ENCODE measurements around the gene PSME2. TPM values are rescaled to one million over a fixed set of nuclear protein-coding genes. Genes with fewer than 3 reads are reported as not detected.
A peak's percentile ranks its signal among the peaks of the same experiment; 100 is the strongest.

The PSME2 gene
- total and polyA plus RNA-seq, 10 of the 15 experiments (the other 5 are each of a cell fraction or from before 2014, with no cell fraction given): 510 to 3,542 (median 913) TPM

DNA sequence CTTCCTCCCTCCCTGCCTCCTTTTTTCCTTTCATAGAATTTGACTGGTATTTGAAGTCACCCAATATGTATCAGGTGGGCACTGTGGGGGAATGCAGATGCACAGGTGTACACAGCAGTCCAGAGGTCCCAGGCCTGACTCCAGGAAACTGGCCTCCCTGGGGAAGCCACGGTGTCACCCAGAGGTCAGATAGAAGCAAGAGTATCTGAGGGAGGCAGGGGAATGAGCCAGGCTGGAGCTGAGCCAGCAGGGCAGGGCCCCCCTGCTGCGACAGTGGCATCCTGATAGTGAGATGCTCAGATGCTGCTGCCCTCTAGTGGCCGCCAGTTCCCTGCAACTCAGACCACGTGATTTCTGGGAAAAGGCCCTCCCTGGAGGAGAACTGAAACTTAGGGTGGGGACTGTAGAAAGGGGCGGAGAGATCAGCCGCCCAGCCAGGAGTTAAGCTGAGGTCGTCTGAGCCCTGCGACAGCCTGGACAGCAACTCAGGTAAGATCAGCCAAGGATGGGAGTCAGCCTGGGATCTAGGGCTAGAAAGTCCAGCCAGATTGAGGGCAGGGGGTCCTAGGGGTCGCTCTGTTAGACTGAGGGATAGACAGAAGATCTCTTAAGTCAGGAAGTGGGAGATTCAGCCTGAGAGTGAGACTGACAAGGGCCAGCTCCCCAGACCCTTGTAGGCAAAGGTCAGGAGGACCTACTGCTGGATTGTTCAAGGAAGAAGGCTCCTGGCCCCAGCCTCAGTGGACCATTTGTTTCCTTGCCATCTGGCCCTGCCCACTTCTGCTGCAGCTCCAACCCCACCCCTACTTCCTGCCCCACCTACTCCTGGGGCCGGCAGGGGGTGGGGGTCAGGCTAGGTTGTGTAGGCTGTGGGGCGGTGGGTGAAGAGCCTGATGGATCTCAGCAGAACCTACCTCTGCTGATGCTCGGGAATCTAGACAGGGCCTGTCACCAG lies 14.7 kb upstream of the PSME2 start, which contains the start of gene IRF9 (continued):
- TF ChIP-seq EGR1 (IDR thresholded peaks at IDR 0.05; ENCODE audit: borderline replicate concordance in 1 of 2, low read depth in 2 of 2, low read length in 2 of 2) (peak in 1 of 2 experiments; percentile 47; a peak in 1 of 3 replicates), MEF2A (IDR thresholded peaks at IDR 0.05; ENCODE audit: insufficient read depth, low read depth, low read length) (0 out of 2 replicates have a peak, but pooled peaks have one; percentile 30), MTA3 (IDR thresholded peaks at IDR 0.05; ENCODE audit: borderline replicate concordance, low read length) (peak; percentile 88; the same call in 1 of the 2 replicates), SPI1 (IDR thresholded peaks at IDR 0.05; ENCODE audit: borderline replicate concordance, insufficient read depth, low read depth, low read length) (peak; percentile 93), TBL1XR1 (IDR thresholded peaks at IDR 0.05; ENCODE audit: low read depth, low read length) (peak; percentile 69; the same call in 1 of the 2 replicates), ZZZ3 (IDR thresholded peaks at IDR 0.05; ENCODE audit: control insufficient read depth, insufficient read length, low read depth) (no peak), PML (IDR thresholded peaks at IDR 0.05; ENCODE audit: low read length) (peak; percentile 99), POLR2A (IDR thresholded peaks at IDR 0.05; ENCODE audit: low read depth, low read length) (peak; percentile 98), DPF2 (IDR thresholded peaks at IDR 0.05) (peak; percentile 62), BRCA1 (IDR thresholded peaks at IDR 0.05; ENCODE audit: low read depth, low read length) (no peak), RBBP5 (conservative IDR thresholded peaks at IDR 0.05) (no peak), SIX5 (IDR thresholded peaks at IDR 0.05; ENCODE audit: low read depth, low read length, severe bottlenecking) (peak; percentile 22), HDAC2 (IDR thresholded peaks at IDR 0.05) (no peak), SRF (IDR thresholded peaks at IDR 0.05; ENCODE audit: low read depth in 2 of 2, low read length in 2 of 2) (0 out of 4 replicates have a peak, but pooled peaks of 1 of the 2 experiments have one; percentile 48), TAF1 (IDR thresholded peaks at IDR 0.05; ENCODE audit: borderline replicate concordance, low read depth, low read length) (peak; percentile 94)
- TF ChIP-seq, protein P1, sequence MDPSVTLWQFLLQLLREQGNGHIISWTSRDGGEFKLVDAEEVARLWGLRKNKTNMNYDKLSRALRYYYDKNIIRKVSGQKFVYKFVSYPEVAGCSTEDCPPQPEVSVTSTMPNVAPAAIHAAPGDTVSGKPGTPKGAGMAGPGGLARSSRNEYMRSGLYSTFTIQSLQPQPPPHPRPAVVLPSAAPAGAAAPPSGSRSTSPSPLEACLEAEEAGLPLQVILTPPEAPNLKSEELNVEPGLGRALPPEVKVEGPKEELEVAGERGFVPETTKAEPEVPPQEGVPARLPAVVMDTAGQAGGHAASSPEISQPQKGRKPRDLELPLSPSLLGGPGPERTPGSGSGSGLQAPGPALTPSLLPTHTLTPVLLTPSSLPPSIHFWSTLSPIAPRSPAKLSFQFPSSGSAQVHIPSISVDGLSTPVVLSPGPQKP (IDR thresholded peaks at IDR 0.05; ENCODE audit: low read depth, low read length): peak; percentile 19; the same call in 1 of the 2 replicates
- TF ChIP-seq, protein P2, sequence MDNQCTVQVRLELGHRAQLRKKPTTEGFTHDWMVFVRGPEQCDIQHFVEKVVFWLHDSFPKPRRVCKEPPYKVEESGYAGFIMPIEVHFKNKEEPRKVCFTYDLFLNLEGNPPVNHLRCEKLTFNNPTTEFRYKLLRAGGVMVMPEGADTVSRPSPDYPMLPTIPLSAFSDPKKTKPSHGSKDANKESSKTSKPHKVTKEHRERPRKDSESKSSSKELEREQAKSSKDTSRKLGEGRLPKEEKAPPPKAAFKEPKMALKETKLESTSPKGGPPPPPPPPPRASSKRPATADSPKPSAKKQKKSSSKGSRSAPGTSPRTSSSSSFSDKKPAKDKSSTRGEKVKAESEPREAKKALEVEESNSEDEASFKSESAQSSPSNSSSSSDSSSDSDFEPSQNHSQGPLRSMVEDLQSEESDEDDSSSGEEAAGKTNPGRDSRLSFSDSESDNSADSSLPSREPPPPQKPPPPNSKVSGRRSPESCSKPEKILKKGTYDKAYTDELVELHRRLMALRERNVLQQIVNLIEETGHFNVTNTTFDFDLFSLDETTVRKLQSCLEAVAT (IDR thresholded peaks at IDR 0.05): peak; percentile 89; the same call in 1 of the 2 replicates
- TF ChIP-seq, protein P3, sequence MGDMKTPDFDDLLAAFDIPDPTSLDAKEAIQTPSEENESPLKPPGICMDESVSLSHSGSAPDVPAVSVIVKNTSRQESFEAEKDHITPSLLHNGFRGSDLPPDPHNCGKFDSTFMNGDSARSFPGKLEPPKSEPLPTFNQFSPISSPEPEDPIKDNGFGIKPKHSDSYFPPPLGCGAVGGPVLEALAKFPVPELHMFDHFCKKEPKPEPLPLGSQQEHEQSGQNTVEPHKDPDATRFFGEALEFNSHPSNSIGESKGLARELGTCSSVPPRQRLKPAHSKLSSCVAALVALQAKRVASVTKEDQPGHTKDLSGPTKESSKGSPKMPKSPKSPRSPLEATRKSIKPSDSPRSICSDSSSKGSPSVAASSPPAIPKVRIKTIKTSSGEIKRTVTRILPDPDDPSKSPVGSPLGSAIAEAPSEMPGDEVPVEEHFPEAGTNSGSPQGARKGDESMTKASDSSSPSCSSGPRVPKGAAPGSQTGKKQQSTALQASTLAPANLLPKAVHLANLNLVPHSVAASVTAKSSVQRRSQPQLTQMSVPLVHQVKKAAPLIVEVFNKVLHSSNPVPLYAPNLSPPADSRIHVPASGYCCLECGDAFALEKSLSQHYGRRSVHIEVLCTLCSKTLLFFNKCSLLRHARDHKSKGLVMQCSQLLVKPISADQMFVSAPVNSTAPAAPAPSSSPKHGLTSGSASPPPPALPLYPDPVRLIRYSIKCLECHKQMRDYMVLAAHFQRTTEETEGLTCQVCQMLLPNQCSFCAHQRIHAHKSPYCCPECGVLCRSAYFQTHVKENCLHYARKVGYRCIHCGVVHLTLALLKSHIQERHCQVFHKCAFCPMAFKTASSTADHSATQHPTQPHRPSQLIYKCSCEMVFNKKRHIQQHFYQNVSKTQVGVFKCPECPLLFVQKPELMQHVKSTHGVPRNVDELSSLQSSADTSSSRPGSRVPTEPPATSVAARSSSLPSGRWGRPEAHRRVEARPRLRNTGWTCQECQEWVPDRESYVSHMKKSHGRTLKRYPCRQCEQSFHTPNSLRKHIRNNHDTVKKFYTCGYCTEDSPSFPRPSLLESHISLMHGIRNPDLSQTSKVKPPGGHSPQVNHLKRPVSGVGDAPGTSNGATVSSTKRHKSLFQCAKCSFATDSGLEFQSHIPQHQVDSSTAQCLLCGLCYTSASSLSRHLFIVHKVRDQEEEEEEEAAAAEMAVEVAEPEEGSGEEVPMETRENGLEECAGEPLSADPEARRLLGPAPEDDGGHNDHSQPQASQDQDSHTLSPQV (IDR thresholded peaks at IDR 0.05): no peak
- TF ChIP-seq, protein P4, sequence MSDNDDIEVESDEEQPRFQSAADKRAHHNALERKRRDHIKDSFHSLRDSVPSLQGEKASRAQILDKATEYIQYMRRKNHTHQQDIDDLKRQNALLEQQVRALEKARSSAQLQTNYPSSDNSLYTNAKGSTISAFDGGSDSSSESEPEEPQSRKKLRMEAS (IDR thresholded peaks at IDR 0.05; ENCODE audit: low read depth, low read length): peak; percentile 65
- TF ChIP-seq, protein P5, sequence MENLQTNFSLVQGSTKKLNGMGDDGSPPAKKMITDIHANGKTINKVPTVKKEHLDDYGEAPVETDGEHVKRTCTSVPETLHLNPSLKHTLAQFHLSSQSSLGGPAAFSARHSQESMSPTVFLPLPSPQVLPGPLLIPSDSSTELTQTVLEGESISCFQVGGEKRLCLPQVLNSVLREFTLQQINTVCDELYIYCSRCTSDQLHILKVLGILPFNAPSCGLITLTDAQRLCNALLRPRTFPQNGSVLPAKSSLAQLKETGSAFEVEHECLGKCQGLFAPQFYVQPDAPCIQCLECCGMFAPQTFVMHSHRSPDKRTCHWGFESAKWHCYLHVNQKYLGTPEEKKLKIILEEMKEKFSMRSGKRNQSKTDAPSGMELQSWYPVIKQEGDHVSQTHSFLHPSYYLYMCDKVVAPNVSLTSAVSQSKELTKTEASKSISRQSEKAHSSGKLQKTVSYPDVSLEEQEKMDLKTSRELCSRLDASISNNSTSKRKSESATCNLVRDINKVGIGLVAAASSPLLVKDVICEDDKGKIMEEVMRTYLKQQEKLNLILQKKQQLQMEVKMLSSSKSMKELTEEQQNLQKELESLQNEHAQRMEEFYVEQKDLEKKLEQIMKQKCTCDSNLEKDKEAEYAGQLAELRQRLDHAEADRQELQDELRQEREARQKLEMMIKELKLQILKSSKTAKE (IDR thresholded peaks at IDR 0.05; ENCODE audit: low read depth, poor library complexity, severe bottlenecking): peak; percentile 69
